Heart right ventricle (tissue), 16 donors: Measurements from ENCODE around the gene ATP10A. TPM values are rescaled to one million over a fixed set of nuclear protein-coding genes. Genes with fewer than 3 reads are reported as not detected.

Source experiments
- ATAC-seq, 8 donors: fragments of 200-7000 bp; cut with Tn5 transposase; one replicate each; pipeline ENCODE4 v1.9.1; 2020; ENCODE audit warnings: mild to moderate bottlenecking in 8 of 8, moderate library complexity in 8 of 8, moderate number of reproducible peaks in 1 of 8
- DNase-seq, 2 donors: peaks; one replicate each; pipeline ENCODE4 v3.0.0-alpha.2; 2020
- H3K27ac ChIP-seq, 10 donors: fragments of 200-600 bp; sonication (generic) in 2 of 10; one replicate each; pipeline versions ENCODE4 v1.5.0 to v1.8.0; 2020 to 2022; ENCODE audit warnings: mild to moderate bottlenecking in 3 of 10
- H3K27me3 ChIP-seq, 7 donors: fragments of 200-600 bp; one replicate each; pipeline ENCODE4 v1.8.0; 2021 to 2022; ENCODE audit warnings: mild to moderate bottlenecking in 2 of 7
- H3K36me3 ChIP-seq, 9 donors: fragments of 200-600 bp; sonication (generic) in 1 of 9; one replicate each; pipeline versions ENCODE4 v1.5.0 to v1.8.0; 2020 to 2022; ENCODE audit warnings: mild to moderate bottlenecking in 2 of 9
- H3K4me1 ChIP-seq, 9 donors: fragments of 200-600 bp; sonication (generic) in 1 of 9; one replicate each; pipeline versions ENCODE4 v1.5.0 to v1.8.0; 2020 to 2022; ENCODE audit warnings: mild to moderate bottlenecking in 4 of 9
- H3K4me3 ChIP-seq, 10 donors: fragments of 200-600 bp; sonication (generic) in 2 of 10; one replicate each; pipeline versions ENCODE4 v1.5.0 to v1.8.0; 2020 to 2022; ENCODE audit warnings: mild to moderate bottlenecking in 7 of 10, moderate library complexity in 2 of 10
- H3K9me3 ChIP-seq, 11 donors: fragments of 200-600 bp in 10 of 11; sonication (generic) in 2 of 11; one replicate each; pipeline versions ENCODE4 v1.5.0 to v1.8.0; 2013 to 2022; ENCODE audit warnings: mild to moderate bottlenecking in 2 of 11, control low read depth in 1 of 11, moderate library complexity in 1 of 11
- CTCF ChIP-seq, 9 donors: fragments of 200-600 bp; sonication (generic) in 2 of 9; IDR thresholded peaks; one replicate each; pipeline versions ENCODE4 v1.5.0 to v1.8.0; 2021 to 2022; ENCODE audit warnings: antibody characterized with exemption in 9 of 9, mild to moderate bottlenecking in 5 of 9, moderate library complexity in 1 of 9
- WGBS, 2 donors: extraction: QIAGEN DNeasy Blood & Tissue Kit; methylation state at CpG; one replicate each; pipeline ENCODE4 v1.1.7; 2013; ENCODE audit warnings: inconsistent platforms in 1 of 2; 5-methylcytosine and 5-hydroxymethylcytosine counted together
- intact Hi-C, 10 donors: fragments of 100-400 bp; cut with DNase I; formaldehyde crosslinking; loops; one replicate each; pipeline versions ENCODE4 v1.11.1 to v1.14.2; 2022
- polyA plus RNA-seq, 2 donors: library from polyadenylated mRNA; stranded (reverse); fragments of 200-250 nt; gene quantifications; one replicate each; pipeline ENCODE4 v1.2.3, GENCODE V29; 2013
- total RNA-seq, 10 donors: library from RNA; stranded (reverse); fragmentation: NEBNext Ultra II Directional in 3 of 10; extraction: Animal tissue kit (Norgen Biotek cat#: 25700) in 3 of 10; gene quantifications; one replicate each; pipeline versions ENCODE4 v1.2.1 to v1.2.4, GENCODE V29; 2021 to 2023
- donor health status: Arrhythmogenic right ventricular cardiomyopathy.
- donor health status: ischemic (EF 13 %, LVEDD 7.1; RV severe dilation, severe dysfunction).
- donor health status: healthy with polysubstance abuse.
- donor health status: DM: no; HTN: yes; CAD: no.
- donor health status: DM: no; HTN: no; CAD: no.
- donor health status: ischemic (EF 25% LVEDD 6.9; RV normal size, moderate dysfunction).
- donor health status: ischemic (EF 25% LVEDD 5.7; RV mildly dilated, moderate dysfunction).
- donor health status: healthy.
- donor health status: DM: yes; HTN: yes; CAD: no.
- donor health status: Ischemic cardiomyopathy.
- donor health status: ischemic (EF 35%, LVEDD 5.7; RV mildly dilated, moderate dysfunction).
- donor health status: nonischemic (EF 11% LVEDD 7.7; RV severe dilation, severe dysfunction).
- donor health status: DM: yes; HTN: yes; CAD: no.
- donor health status: PGD.
- donor health status: ischemic (EF 29% LVEDD 5.4; RV normal size, mild dysfunction).
- donor health status: nonischemic (EF 23%, LVEDD 6.1; RV moderate dilation, normal function).

The ATP10A gene
- total and polyA plus RNA-seq, 12 donors, result 0.45 to 2.2 (median 0.89) TPM

DNA sequence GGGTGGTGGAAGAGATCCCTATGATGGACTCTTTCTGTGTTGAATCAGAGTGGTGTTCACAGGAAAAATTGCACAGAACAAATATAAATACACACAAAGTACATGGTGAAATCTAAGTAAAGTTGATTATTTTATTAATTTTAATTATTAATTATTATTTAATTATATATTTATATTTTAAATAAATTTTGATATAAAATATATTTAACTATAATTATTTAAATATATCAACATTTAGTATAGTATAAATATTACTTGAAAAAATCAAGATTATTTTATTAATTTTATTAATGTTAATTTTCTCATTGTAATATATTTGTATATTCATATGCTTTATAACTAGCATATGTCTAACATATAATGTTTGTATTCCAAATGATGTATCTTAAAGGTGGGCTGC is 11.3 kb upstream of the ATP10A start:
- no peak overlapping the region for H3K4me3 ChIP-seq
- DNase-seq (no peak), ATAC-seq (no peak)
- H3K27ac ChIP-seq, result no peak overlapping the region
- peaks cover 0 to 5% (median 0%) of the 10 kb centered on the region in 7 donors for H3K27me3 ChIP-seq
- H3K9me3 ChIP-seq, result no peaks in the 10 kb centered on the region
- intact Hi-C loops, result no loop called here
- TF ChIP-seq CTCF (IDR thresholded peaks at IDR 0.05), result no peak
- no peaks in the 10 kb centered on the region for H3K4me1 ChIP-seq
- no peaks in the 10 kb centered on the region for H3K36me3 ChIP-seq

DNA sequence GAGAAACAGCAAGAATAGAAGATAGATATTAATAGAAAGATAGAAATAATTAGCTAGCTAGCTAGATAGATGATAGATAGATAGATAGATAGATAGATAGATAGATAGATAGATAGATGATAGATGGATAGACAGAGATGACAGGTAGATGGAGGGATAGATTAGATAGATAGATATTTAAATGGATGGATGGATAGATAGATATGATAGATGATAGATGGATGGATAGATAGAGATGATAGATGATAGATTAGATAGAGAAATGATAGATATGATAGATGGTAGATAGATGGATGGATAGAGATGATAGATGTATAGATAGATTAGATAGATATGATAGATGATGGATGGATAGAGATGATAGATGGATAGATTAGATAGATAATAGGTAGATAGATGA is 8.3 kb upstream of the ATP10A start:
- Histone ChIP-seq H3K4me3 (no peak overlapping the region), H3K9me3 (no peaks in the 10 kb centered on the region), H3K36me3 (no peaks in the 10 kb centered on the region), H3K27ac (no peak overlapping the region), H3K27me3 (peaks cover 0 to 8% (median 0%) of the 10 kb centered on the region in 7 donors), H3K4me1 (no peaks in the 10 kb centered on the region)
- DNase-seq (no peak), ATAC-seq (no peak)
- intact Hi-C loops, result no loop called here
- no peak for TF ChIP-seq CTCF (IDR thresholded peaks at IDR 0.05)

DNA sequence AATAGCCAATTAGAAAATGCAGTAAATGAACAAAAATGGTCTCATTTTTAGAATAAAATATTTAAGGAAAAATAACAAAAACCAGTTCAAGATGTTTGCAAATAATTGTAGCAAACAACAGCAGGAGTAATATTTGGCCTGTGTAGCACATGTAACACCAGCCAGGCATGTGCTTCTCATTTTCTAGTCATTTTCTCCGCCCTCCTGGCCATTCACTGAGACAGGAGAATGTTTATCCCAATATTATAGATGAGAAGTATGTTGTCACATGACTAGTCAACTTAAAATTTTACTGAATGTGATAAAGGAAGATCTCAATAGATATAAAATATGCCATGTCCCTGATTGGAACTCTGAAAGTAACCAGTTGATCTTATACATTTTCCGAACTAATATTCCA is 7.8 kb upstream of the ATP10A start:
- intact Hi-C loops, result no loop called here
- 90% methylated on average over 2 of the region's 2 CpGs for WGBS, 2 donors
- H3K27me3 ChIP-seq, result peaks cover 0 to 8% (median 0%) of the 10 kb centered on the region in 7 donors
- H3K4me3 ChIP-seq, result no peak overlapping the region
- no peaks in the 10 kb centered on the region for H3K4me1 ChIP-seq
- H3K9me3 ChIP-seq, result no peaks in the 10 kb centered on the region
- DNase-seq (no peak), ATAC-seq (no peak)
- no peak overlapping the region for H3K27ac ChIP-seq
- no peak for TF ChIP-seq CTCF (IDR thresholded peaks at IDR 0.05)
- H3K36me3 ChIP-seq, result no peaks in the 10 kb centered on the region

GRCh38 chr15:25869701-25870100 is 6.6 kb upstream of the ATP10A start:
- DNase-seq (no peak), ATAC-seq (no peak)
- no peaks in the 10 kb centered on the region for H3K9me3 ChIP-seq
- 52 to 55% methylated on average over 8 of the region's 8 CpGs for WGBS, 2 donors
- H3K27ac ChIP-seq, result no peak overlapping the region
- TF ChIP-seq CTCF (IDR thresholded peaks at IDR 0.05), result no peak
- no peak overlapping the region for H3K4me3 ChIP-seq
- H3K36me3 ChIP-seq, result no peaks in the 10 kb centered on the region
- peaks cover 0 to 15% (median 1%) of the 10 kb centered on the region in 7 donors for H3K27me3 ChIP-seq
- intact Hi-C loops, result loop anchor here in 2 of 10 donors (10.0 kb wide), 2 partner anchors 85 to 125 kb away; no protein-coding TSS in a partner anchor
- no peaks in the 10 kb centered on the region for H3K4me1 ChIP-seq
